GM12892 (cell line): ENCODE results near the gene SATL1.

Source experiments
- DNase-seq: peaks from one replicate; pipeline ENCODE4 v3.0.0; 2011; ENCODE audit not compliant: insufficient read length
- FAIRE-seq: peaks from 2 replicates; lab custom pipeline; 2011; peaks lifted over from hg19 to GRCh38; lab: Jason Lieb, UNC
- POLR2A ChIP-seq: IDR thresholded peaks from 2 replicates; pipeline ENCODE4 v1.6.1; 2011; ENCODE audit warnings: low read depth, low read length, control low read depth
- POLR2AphosphoS5 ChIP-seq: IDR thresholded peaks from 2 replicates; pipeline ENCODE4 v1.6.1; 2011; ENCODE audit warnings: low read depth, low read length, control low read depth
- TAF1 ChIP-seq: IDR thresholded peaks from 2 replicates; pipeline ENCODE4 v1.6.1; 2011; ENCODE audit warnings: low read depth, mild to moderate bottlenecking, control low read depth, low read length, borderline replicate concordance

The SATL1 gene

GRCh38 chrX:85159644-85160043 lies 83.9 kb downstream of the SATL1 start:
- DNase-seq: no peak
- FAIRE-seq: no peak
- TF ChIP-seq TAF1: no peak
- no peak for TF ChIP-seq POLR2AphosphoS5
- TF ChIP-seq POLR2A: no peak

GRCh38 chrX:85140964-85141363 lies 102.6 kb downstream of the SATL1 start:
- no peak for DNase-seq
- no peak for TF ChIP-seq POLR2A
- no peak for TF ChIP-seq TAF1
- TF ChIP-seq POLR2AphosphoS5: no peak
- FAIRE-seq: no peak

- no peak for TF ChIP-seq POLR2A
- TF ChIP-seq POLR2AphosphoS5: no peak
- no peak for TF ChIP-seq TAF1
- FAIRE-seq: no peak
- no peak for DNase-seq
Observed at GRCh38 chrX:85139422-85139821, 104.2 kb downstream of the SATL1 start.

- FAIRE-seq (no peak), DNase-seq (no peak)
- TF ChIP-seq POLR2AphosphoS5 (no peak), TAF1 (no peak), POLR2A (no peak)
Observed at GRCh38 chrX:85136409-85136808, 107.2 kb downstream of the SATL1 start.

- TF ChIP-seq POLR2AphosphoS5 (no peak), POLR2A (no peak), TAF1 (no peak)
- FAIRE-seq (no peak), DNase-seq (no peak)
Observed at GRCh38 chrX:85115252-85115651, 128.3 kb downstream of the SATL1 start.

GRCh38 chrX:85114776-85115175 lies 128.8 kb downstream of the SATL1 start:
- TF ChIP-seq TAF1 (no peak), POLR2A (no peak), POLR2AphosphoS5 (no peak)
- no peak for DNase-seq
- FAIRE-seq: no peak

- no peak for DNase-seq
- TF ChIP-seq POLR2AphosphoS5 (no peak), TAF1 (no peak), POLR2A (no peak)
- FAIRE-seq: no peak
Observed at GRCh38 chrX:85114171-85114570, 129.4 kb downstream of the SATL1 start.

GRCh38 chrX:85113746-85114145 lies 129.8 kb downstream of the SATL1 start:
- FAIRE-seq (no peak), DNase-seq (no peak)
- no peak for TF ChIP-seq TAF1
- TF ChIP-seq POLR2A: no peak
- no peak for TF ChIP-seq POLR2AphosphoS5

GRCh38 chrX:85112293-85112692 lies 131.3 kb downstream of the SATL1 start:
- FAIRE-seq (no peak), DNase-seq (no peak)
- TF ChIP-seq TAF1 (no peak), POLR2A (no peak), POLR2AphosphoS5 (no peak)

- DNase-seq (no peak), FAIRE-seq (no peak)
- TF ChIP-seq POLR2AphosphoS5 (no peak), TAF1 (no peak), POLR2A (no peak)
Observed at GRCh38 chrX:85111347-85111746, 132.2 kb downstream of the SATL1 start.

- FAIRE-seq (peak; percentile 21), DNase-seq (peak; percentile 4)
Observed at GRCh38 chrX:85109235-85109634, 134.3 kb downstream of the SATL1 start.

GRCh38 chrX:85108165-85108564 lies 135.4 kb downstream of the SATL1 start:
- FAIRE-seq (no peak), DNase-seq (no peak)
- TF ChIP-seq POLR2AphosphoS5 (no peak), POLR2A (no peak), TAF1 (no peak)

More at GRCh38 chrX:85109235-85109634, 134.3 kb downstream of the SATL1 start:
- TF ChIP-seq POLR2A: no peak
- TF ChIP-seq POLR2AphosphoS5: no peak
- no peak for TF ChIP-seq TAF1

GRCh38 chrX:85107407-85107806 lies 136.2 kb downstream of the SATL1 start:
- FAIRE-seq (no peak), DNase-seq (no peak)
- TF ChIP-seq TAF1: no peak
- no peak for TF ChIP-seq POLR2A
- no peak for TF ChIP-seq POLR2AphosphoS5
